ENCODE data around the gene AHRR.

AHRR gene

DNA sequence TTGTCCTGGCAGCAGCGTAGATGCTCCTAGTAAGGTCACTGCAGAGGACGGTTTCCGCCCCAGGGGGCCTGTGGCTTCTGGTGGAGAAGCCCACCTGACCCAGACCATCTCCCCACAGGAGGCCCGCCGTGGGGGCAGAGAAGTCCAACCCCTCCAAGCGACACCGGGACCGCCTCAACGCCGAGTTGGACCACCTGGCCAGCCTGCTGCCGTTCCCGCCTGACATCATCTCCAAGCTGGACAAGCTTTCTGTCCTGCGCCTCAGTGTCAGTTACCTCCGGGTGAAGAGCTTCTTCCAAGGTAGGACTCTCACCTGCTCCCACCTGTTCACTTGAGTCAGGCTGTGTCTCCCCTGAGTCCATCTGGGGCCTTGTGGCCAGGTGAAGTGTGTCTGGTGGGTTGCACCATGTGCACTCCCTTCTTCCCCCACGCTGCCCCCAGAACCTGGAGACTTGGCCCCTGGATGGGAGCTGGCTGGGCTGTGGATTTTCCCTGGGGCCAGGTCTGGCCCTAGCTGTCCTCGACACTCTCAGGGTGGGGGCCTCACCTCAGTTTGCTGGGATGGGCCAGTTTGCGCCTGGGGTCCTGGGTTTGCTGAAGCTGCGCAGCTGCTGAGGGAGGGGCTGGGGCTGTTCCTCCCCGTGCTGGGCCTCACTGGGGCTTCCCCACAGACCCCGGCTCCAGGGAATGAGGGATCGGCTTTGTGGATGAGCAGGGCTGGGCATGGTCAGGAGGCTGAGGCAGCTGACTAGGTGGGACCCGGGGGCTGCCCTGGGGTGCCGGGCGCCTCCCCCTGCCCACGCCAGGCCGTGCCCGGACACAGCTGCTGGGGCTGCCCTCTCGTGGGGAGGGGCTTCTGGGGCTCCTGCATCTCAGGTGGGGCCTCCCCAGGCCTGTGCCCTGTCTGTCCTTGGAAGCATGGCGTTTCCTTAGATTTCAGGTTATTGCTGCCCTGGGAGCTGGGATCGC is 32.4 kb downstream of the AHRR start:
- TF ChIP-seq, protein P1, sequence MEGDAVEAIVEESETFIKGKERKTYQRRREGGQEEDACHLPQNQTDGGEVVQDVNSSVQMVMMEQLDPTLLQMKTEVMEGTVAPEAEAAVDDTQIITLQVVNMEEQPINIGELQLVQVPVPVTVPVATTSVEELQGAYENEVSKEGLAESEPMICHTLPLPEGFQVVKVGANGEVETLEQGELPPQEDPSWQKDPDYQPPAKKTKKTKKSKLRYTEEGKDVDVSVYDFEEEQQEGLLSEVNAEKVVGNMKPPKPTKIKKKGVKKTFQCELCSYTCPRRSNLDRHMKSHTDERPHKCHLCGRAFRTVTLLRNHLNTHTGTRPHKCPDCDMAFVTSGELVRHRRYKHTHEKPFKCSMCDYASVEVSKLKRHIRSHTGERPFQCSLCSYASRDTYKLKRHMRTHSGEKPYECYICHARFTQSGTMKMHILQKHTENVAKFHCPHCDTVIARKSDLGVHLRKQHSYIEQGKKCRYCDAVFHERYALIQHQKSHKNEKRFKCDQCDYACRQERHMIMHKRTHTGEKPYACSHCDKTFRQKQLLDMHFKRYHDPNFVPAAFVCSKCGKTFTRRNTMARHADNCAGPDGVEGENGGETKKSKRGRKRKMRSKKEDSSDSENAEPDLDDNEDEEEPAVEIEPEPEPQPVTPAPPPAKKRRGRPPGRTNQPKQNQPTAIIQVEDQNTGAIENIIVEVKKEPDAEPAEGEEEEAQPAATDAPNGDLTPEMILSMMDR (conservative IDR thresholded peaks at IDR 0.05), result no peak
- H3K27ac ChIP-seq, result no peak overlapping the region

DNA sequence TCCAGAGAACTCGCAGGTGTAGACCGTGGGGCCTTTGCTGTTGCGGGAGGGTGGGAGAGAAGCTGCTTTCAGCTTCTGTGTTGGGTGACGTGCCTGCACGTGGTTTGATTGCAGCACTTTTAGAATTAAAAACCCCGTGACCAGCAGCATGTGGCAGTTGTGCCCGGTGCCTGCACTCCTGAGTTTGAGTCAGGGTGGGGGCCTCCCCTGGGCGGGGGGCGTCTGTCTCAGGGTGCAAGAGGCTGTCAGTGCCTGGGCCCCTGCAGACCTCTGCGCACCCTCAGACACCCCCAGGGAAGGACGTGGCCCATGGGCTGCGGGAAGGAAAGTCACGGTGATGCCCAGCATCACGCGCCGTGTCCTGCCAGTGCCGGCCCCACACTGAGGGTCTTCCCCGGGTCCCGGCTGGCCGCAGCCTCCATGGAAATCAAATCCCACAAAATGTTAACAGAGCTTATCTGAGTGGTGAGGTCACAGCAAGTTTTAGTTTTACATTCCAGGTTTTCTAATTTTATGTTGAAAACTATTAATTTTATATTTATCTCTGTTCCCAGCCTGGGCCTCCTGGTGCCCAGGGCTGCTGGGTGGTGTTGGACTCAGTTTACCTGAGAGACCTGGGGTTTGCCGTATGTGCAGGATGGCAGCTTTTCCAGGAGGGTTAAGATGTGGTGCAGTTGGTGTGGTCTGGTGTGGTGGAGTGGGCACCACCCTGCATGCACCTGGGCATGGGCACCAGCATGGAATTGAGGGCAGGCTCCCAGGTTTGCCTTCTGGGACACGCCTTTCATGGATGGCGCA is 33.3 kb downstream of the AHRR start:
- TF ChIP-seq, protein P1 (conservative IDR thresholded peaks at IDR 0.05), result no peak
- no peak overlapping the region for H3K27ac ChIP-seq

DNA sequence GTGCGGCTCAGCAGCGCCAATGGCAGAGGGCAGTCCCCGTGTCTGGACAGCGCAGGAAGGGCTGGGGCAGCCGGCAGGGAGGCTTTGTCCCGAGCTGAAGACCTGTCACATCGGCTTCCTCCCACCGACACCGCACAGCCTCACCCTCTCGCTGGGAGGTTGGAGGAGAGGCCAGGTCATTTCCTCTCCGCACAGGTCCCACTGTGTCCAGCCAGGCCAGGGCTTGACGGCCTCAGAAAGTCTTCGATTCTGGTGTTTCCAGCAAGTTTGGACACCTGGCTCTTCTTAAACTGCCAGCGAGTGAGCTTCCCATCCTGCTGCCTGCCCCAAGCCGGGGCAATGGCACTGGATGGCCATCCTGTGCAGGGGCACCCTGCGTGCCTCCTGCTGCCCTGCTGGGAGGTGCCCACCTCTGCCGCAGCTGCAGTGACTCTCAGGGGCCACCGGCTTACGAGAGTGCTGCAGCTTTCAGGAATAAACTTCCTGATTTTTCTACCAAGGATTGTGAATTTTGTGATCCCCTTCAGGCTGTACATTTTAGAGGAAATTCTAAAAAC is 33.9 kb downstream of the AHRR start:
- H3K27ac ChIP-seq, result no peak overlapping the region
- TF ChIP-seq, protein P1 (conservative IDR thresholded peaks at IDR 0.05), result no peak

DNA sequence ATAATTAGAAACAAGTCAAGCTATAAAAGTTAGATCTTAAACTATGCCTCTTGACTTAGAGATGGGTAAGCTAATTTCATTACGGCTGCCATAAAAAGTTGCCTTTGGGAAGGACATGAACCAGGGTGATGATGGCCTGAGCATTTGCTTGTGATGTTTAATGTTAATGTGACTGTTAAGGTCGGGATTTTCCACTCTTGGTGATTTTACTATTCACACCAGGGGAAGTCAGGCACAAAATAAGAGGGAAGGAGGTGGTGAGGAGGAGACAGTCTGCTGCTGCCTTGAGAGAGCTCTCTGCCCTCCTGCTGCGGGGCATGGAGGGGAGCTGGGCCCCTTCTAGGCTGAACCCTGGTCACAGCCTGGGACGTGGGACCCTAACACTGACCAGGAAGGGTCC is 34.4 kb downstream of the AHRR start:
- no peak overlapping the region for H3K27ac ChIP-seq
- TF ChIP-seq, protein P1 (conservative IDR thresholded peaks at IDR 0.05), result no peak

DNA sequence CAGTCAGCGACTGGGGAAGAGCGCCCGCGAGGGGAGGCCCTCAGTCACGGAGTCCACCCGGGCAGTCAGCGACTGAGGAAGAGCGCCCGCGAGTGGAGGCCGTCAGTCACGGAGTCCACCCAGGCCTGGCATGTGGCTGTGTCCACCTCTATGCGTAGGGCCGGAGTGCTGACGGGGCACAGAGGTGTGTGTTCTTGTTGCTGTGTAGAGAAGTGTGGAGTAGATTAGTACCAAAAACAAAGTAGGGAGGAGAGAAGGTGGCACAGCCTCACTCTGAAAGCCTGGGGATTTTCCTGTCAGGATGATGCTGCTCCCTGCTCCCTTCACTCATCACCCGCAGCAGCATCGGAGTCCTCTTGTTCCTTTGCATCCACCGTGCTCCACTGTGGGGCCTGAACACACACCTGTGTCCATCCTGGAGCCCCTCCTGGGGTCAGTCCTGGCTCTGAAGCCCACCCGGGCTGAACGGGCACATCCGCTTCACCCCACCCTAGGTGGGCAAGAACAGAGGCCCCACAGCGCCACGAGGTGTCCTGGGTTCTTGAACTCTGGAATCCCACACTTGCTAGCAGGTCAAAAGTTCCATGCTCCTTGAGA is 37.9 kb downstream of the AHRR start:
- H3K27ac ChIP-seq, result no peak overlapping the region
- TF ChIP-seq, protein P1 (conservative IDR thresholded peaks at IDR 0.05), result no peak

DNA sequence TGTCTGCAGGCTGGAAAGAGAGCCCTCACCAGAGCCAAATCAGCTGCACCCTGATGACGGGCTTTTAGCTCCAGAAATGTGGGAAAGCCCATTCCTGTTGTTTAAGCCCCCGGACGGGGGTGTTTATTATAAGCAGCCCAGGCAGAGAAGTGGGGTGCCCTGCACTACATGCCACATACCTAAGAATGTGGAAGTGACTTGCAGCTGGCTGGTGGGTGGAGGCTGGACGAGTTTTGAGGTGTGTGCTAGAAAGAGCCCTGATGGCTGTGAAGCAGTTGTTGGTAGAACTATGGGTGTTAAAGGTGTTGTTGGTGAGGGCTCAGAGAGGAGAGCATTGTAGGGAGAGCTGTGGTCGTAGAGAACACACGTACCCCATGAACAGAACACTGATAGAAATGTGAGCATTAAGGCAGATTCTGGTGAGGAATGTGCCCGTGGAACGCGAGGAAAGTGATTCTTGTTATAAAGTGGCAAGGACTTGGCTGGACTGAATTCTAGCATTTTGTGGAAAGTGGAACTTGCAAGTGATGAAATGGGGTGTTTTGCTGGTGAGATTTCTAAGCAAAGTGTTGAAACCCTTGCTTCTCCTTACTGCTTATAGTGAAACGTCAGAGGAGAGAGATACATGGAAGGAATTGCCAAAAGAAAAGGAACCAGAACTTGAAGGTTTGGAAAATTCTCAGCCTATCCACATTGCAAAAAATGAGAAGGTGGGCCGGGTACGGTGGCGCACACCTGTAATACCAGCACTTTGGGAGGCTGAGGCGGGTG is 38.9 kb downstream of the AHRR start:
- no peak overlapping the region for H3K27ac ChIP-seq
- TF ChIP-seq, protein P1 (conservative IDR thresholded peaks at IDR 0.05), result no peak
